NCI-H1694 treated with DMSO at 0.1 percent for 48 hours (cell line): Measurements from ENCODE around the gene PDZRN3.
"Not testable (repeated sequence)": the region's sequence is repeated elsewhere in the genome, so short reads cannot be mapped to it uniquely, and the experiment has no call there.

Source experiments
- DNase-seq: peaks from one replicate; lab custom pipeline; 2025; lab: John Stamatoyannopoulos, UW

Gene PDZRN3

DNA sequence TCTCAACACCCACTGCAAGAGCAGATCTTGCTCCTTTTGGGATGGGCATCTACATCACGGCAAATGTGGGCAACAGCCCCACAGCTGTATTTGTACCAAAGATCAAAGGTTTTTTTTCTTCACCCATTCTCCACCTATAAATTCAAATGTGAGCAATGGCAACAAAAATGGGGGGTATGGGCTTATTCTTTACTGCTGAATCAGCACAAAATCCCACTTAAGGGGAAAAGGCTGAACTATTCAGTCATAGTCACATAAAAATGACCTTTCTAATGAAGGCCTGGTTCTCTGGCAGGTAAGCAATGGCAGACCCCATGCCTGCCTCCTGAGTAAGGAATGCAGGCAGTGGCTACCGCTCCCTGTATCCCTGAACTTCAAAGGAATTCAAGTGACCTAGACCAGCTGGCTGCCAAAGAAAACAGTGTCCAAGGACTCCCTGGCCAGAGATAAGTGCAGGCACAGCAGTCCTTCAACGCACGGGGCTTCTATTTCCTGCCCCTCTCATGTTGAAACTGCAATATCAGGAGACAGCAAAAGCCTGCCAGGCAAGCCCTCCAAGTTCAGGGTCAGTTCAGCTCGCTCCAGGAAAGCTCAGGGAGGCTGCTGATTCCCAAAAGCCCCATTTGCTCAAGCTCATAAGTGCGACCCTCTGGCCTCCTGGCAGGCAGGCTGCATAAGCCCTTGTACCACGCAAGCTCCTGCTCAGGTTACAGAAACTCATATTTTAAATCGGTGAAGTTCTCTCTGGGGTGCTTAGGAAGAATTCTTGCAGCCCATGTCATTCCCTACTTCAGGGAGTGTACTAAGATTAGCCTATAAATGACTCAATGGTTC is 134.1 kb downstream of the PDZRN3 start:
- no peak for DNase-seq

DNA sequence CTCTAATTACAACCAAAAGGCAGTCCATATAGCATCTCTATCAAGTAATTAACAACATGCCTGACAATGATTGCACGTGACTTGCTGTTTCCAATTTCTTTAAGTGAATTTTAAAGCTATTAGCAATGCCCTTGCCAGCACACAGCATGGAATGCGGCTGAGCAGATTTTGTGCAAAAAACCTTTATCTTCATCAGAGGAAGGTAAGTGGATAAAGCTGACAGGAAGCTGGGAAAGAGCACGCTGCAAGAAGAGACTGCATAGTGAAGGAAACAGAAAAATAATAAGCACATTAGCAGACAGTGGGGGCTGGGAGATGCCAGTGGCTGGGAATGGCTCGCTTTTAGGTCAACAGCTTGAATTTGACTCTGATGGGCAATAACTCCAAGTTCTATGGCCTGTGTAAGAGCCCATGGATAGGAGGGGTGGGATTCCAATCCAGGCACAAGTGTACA is 138.8 kb downstream of the PDZRN3 start:
- DNase-seq, result no peak

DNA sequence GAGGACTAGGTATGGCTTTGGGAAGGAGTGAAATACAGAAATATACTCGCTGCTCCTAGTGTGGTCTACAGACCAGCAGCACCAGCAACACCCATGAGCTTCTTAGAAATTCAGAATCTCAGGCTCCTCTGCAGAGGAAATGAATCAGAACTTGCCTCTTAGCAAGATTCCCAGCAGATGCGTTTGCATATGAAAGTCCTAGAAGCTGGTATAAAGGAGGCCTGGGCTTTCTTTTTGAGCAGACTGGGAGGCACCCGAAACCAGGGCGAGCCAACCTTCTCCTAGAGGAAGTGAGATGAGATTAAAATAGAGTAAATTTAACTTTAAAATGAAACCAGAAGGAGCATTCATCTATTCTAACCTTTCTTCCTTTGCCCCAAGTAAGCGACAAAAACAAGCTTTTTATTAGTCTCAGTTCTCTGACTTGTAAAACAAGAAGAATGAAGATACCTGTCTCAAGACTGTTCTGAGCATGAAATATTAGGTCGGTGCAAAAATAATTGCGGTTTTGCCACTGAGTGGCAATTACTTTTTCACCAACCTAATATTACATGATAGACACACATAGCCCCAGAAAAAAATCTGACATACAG is 140.0 kb downstream of the PDZRN3 start:
- DNase-seq, result no peak

DNA sequence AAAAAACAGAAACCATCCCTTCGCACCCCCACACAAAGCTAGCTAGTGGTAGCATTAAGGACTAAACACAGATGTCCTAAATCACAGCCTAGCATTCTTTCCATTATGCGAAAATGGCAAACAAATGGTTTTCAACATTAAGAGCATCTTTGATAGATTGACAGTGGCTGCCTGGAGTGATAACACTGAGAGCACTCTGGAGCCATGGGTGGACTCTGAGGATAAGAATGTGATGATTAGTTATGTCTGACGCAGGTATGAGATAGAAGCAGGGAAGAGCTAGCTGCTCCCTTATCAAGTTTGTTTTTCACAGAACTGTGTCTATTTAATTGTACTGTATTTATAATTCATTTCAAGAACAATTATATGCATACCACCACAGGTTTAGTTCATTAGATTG is 142.9 kb downstream of the PDZRN3 start:
- DNase-seq, result no peak

- no peak for DNase-seq
These were observed 144.5 kb downstream of the PDZRN3 start for GRCh38 chr3:73480187-73480672.

GRCh38 chr3:73479325-73479724 is 145.4 kb downstream of the PDZRN3 start:
- DNase-seq, result no peak

GRCh38 chr3:73478858-73479257 is 145.9 kb downstream of the PDZRN3 start:
- no peak for DNase-seq

DNA sequence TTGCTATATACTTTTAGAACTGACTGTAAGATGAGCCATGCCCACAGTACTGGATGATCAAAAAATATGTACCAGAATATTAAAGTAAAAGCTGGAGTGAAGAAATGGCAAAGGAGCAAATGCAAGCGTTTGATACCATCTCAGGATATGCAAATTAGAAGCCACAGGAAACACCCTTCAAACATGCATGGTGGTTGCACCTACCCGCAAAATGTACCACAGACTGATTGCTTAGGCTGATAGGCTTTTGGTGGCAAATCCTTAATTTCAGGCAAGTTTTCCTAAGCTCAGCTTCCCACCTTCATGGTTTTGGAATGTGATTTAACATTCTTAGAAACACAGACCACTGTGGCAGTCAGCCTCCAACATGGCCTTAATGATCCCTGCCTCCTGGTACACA is 149.0 kb downstream of the PDZRN3 start:
- no peak for DNase-seq

GRCh38 chr3:73475175-73475574 is 149.6 kb downstream of the PDZRN3 start:
- DNase-seq, result no peak

DNA sequence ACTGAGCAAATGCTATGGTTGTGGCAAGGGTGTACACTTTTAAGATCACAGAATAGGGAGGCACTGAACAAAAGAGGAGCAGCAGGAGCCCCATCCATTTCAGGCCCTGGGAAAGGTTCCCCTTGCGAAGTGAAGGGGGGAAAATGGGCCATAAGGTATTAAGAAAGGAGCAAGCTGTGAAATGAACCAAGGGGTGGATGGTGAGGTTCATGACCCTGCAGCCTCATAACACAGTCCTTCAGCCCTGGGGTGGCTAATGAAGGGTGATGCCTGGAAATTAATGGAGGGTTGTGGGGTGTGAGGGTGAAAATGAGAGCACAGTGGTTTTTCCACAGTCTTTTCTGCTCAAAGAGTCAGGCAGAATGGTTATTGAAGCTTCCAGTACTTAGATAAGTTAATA is 150.1 kb downstream of the PDZRN3 start:
- no peak for DNase-seq

- no peak for DNase-seq
These were observed 150.8 kb downstream of the PDZRN3 start for GRCh38 chr3:73473898-73474416.

DNA sequence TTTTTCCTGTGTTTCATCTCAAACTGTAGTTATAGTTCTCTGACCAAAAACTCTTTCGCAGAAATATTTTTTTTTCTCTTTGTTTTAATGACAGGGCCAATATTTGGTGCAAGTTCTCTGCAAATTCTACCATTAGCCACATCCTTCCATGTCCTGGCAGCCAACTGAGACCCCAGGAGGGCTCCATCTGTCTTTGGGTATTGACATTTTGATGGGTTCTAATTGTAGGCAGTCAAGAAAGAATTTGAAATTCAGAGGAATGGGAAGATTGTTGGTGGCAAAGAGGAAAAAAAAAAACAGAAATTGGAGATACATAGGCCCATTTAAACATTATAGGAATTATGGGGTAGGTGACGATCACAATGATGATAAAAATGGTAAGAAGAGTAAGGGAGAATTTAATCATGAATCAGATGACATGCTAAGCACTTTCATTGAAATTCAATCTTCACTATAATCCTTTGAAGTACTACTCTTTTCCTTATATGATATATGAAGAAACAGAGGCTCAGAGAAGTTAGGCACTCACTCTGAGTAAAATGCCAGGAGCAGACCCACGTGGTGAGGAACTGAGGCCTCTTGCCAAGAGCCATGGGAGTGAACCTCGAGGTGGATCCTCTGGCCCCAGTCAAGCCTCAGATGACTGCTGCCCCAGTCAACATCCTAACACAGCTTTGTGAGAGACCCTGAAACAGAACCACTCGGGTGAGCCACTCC is 151.4 kb downstream of the PDZRN3 start:
- no peak for DNase-seq

- DNase-seq, result no peak
These were observed 152.6 kb downstream of the PDZRN3 start for GRCh38 chr3:73471986-73472787.

DNA sequence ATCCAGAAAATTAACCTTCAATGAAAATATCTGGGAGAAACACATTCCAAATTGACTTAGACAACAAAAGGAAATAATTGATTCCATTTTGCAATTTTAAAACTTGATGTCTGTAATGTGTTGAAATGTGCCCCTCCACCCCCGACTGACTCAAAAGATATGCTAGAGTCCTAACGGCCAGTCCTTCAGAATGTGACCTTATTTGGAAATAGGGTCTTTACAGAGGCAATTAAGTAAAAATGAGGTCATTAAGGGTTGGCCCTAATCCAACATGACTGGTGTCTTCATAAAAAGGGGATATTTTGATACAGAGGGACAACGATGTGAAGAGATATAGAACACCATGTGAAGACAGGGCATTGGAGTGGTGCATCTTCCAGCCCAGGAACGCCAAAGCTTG is 153.9 kb downstream of the PDZRN3 start:
- DNase-seq, result no peak

DNA sequence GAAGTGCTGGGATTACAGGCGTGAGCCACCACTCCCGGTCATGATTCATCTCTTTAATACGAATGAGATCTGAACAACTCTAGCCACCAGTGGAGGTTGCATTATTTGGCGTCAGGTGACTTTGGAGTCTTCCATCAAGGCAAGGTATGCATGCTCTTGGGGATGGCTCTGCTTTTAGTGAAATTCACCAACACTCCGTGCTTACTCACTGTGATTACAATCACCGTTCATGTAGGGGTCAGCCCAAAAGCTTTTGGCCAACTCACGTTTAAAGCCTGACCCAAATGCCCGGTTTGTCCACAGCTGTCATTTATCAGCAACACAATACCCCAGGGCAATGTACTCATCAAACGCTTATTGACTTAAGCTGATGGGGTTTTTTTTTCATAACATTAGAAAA is 155.4 kb downstream of the PDZRN3 start:
- no peak for DNase-seq

GRCh38 chr3:73467211-73467610 is 157.5 kb downstream of the PDZRN3 start:
- DNase-seq, result no peak

DNA sequence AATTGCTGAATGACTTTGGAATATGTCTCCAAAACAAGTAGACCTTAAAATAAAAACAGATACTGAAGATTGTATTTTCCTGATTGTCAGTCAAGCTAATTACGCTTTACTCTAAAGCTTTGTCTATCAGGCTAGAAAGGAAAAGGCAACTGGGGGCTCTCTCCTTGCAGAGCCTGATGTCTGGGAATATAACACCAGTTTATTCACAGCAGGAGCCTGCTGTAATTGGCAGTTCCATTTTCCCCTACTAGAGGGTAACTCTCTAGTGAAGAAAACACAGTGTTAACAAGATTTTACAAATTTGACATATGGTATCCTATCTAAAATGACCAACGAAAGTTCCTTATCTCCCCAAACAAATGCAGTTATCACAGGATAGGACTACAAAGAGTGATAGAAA is 158.8 kb downstream of the PDZRN3 start:
- no peak for DNase-seq

- DNase-seq, result not testable (repeated sequence)
These were observed 160.6 kb downstream of the PDZRN3 start for GRCh38 chr3:73464126-73464525.

GRCh38 chr3:73461547-73461946 is 163.2 kb downstream of the PDZRN3 start:
- DNase-seq, result no peak

DNA sequence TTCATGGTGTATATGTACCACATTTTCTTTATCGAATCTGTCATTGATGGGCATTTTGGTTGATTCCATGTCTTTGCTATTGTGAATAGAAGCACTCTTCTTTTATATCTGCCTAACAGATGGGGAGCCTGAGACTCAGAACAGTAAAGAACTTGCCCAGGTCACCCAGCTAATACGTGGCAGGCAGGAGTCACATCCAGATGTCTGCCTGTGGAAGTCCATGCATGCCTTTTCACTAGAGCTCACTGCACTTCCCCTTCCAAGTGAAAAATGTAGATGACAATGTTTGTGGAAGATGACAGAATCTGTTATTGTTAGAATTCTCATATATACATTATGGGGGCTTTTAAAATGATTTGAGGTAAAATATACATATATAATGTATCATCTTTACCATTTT is 165.0 kb downstream of the PDZRN3 start:
- no peak for DNase-seq

GRCh38 chr3:73453666-73454065 is 171.1 kb downstream of the PDZRN3 start:
- DNase-seq, result no peak

DNA sequence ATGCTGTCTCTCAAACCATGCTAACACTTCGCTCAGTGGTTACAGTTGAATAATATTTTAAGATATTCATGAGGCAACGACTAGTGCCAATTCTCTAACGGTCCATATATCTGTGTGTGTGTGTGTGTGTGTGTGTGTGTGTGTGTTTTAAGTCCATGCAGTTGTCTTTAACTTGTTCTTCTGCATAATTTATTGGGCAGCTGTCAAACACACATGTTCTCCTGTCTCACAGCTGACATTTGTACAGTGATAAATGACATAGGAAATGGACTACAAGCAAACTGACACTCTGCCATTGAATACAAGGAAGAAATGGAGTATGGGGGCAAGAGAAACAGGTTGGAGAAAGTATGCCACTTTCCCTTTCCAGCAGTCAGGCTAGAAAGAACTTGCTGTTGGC is 172.0 kb downstream of the PDZRN3 start:
- DNase-seq, result no peak
